Muscle layer of duodenum (tissue), 2 donors: ENCODE results near the gene GIMAP6.
"Not testable (repeated sequence)": the region's sequence is repeated elsewhere in the genome, so short reads cannot be mapped to it uniquely, and the experiment has no call there.

Experiments
- H3K27ac ChIP-seq: one replicate; pipeline ENCODE4 v1.7.0; 2013; ENCODE audit warnings: mild to moderate bottlenecking, low read length
- H3K27me3 ChIP-seq: one replicate; pipeline ENCODE4 v1.7.0; 2013; ENCODE audit warnings: low read depth, mild to moderate bottlenecking, control low read depth, low read length
- H3K36me3 ChIP-seq, 2 donors: one replicate each; pipeline ENCODE4 v1.7.0; 2013; ENCODE audit warnings: low read length in 2 of 2, control low read depth in 1 of 2, mild to moderate bottlenecking in 1 of 2; ENCODE audit not compliant: insufficient read depth in 2 of 2, control insufficient read depth in 1 of 2
- H3K4me1 ChIP-seq, 2 donors: one replicate each; pipeline ENCODE4 v1.7.0; 2013; ENCODE audit warnings: low read length in 2 of 2, mild to moderate bottlenecking in 2 of 2, control low read depth in 1 of 2, moderate library complexity in 1 of 2; ENCODE audit not compliant: insufficient read depth in 2 of 2, control insufficient read depth in 1 of 2
- H3K4me3 ChIP-seq, 2 donors: one replicate each; pipeline ENCODE4 v1.7.0; 2013; ENCODE audit warnings: low read length in 2 of 2, low read depth in 1 of 2, mild to moderate bottlenecking in 1 of 2
- H3K9me3 ChIP-seq, 2 donors: one replicate each; pipeline ENCODE4 v1.7.0; 2013; ENCODE audit warnings: low read length in 2 of 2, control low read depth in 1 of 2, mild to moderate bottlenecking in 1 of 2; ENCODE audit not compliant: control insufficient read depth in 1 of 2
- donor health status: healthy.

The GIMAP6 gene

GRCh38 chr7:150665089-150665748 lies 33.0 kb upstream of the GIMAP6 start:
- Histone ChIP-seq H3K9me3 (no peaks in the 10 kb centered on the region), H3K4me3 (no peak overlapping the region), H3K27me3 (no peaks in the 10 kb centered on the region), H3K36me3 (no peaks in the 10 kb centered on the region), H3K27ac (no peak overlapping the region), H3K4me1 (no peaks in the 10 kb centered on the region)

- Histone ChIP-seq H3K4me3 (no peak overlapping the region), H3K4me1 (no peaks in the 10 kb centered on the region), H3K27ac (no peak overlapping the region), H3K27me3 (no peaks in the 10 kb centered on the region), H3K9me3 (no peaks in the 10 kb centered on the region), H3K36me3 (no peaks in the 10 kb centered on the region)
Measured at GRCh38 chr7:150663802-150664494, 31.8 kb upstream of the GIMAP6 start.

GRCh38 chr7:150662821-150663220 lies 30.6 kb upstream of the GIMAP6 start:
- H3K9me3 ChIP-seq, H3K4me1 ChIP-seq, H3K4me3 ChIP-seq, H3K36me3 ChIP-seq, H3K27me3 ChIP-seq, H3K27ac ChIP-seq: not testable (repeated sequence)

- Histone ChIP-seq H3K27me3 (no peaks in the 10 kb centered on the region), H3K9me3 (peaks cover 0 to 3% of the 10 kb centered on the region in 2 donors), H3K36me3 (no peaks in the 10 kb centered on the region), H3K4me3 (no peak overlapping the region), H3K4me1 (no peaks in the 10 kb centered on the region), H3K27ac (no peak overlapping the region)
Measured at GRCh38 chr7:150660939-150661613, 28.9 kb upstream of the GIMAP6 start.

GRCh38 chr7:150657526-150657925 lies 25.3 kb upstream of the GIMAP6 start:
- H3K9me3 ChIP-seq = peaks cover 0 to 3% of the 10 kb centered on the region in 2 donors
- no peak overlapping the region for H3K4me3 ChIP-seq
- no peaks in the 10 kb centered on the region for H3K36me3 ChIP-seq
- H3K27ac ChIP-seq = no peak overlapping the region
- no peaks in the 10 kb centered on the region for H3K4me1 ChIP-seq
- no peaks in the 10 kb centered on the region for H3K27me3 ChIP-seq

- no peaks in the 10 kb centered on the region for H3K36me3 ChIP-seq
- no peaks in the 10 kb centered on the region for H3K27me3 ChIP-seq
- peaks cover 0 to 5% of the 10 kb centered on the region in 2 donors for H3K9me3 ChIP-seq
- H3K27ac ChIP-seq = no peak overlapping the region
- no peak overlapping the region for H3K4me3 ChIP-seq
- H3K4me1 ChIP-seq = no peaks in the 10 kb centered on the region
Measured at GRCh38 chr7:150656047-150656446, 23.9 kb upstream of the GIMAP6 start.

- Histone ChIP-seq H3K27me3 (no peaks in the 10 kb centered on the region), H3K4me3 (no peak overlapping the region), H3K9me3 (peaks cover 0 to 5% of the 10 kb centered on the region in 2 donors), H3K27ac (no peak overlapping the region), H3K4me1 (no peaks in the 10 kb centered on the region), H3K36me3 (no peaks in the 10 kb centered on the region)
Measured at GRCh38 chr7:150654692-150655091, 22.5 kb upstream of the GIMAP6 start.

GRCh38 chr7:150649080-150649385 lies 16.8 kb upstream of the GIMAP6 start:
- H3K4me3 ChIP-seq = no peak overlapping the region
- H3K36me3 ChIP-seq = no peaks in the 10 kb centered on the region
- no peaks in the 10 kb centered on the region for H3K4me1 ChIP-seq
- no peak overlapping the region for H3K27ac ChIP-seq
- H3K27me3 ChIP-seq = no peaks in the 10 kb centered on the region
- H3K9me3 ChIP-seq = peaks cover 0 to 2% of the 10 kb centered on the region in 2 donors

- Histone ChIP-seq H3K36me3 (no peaks in the 10 kb centered on the region), H3K27me3 (no peaks in the 10 kb centered on the region), H3K27ac (no peak overlapping the region), H3K4me1 (no peaks in the 10 kb centered on the region), H3K4me3 (no peak overlapping the region), H3K9me3 (peaks cover 0 to 2% of the 10 kb centered on the region in 2 donors)
Measured at GRCh38 chr7:150648353-150649079, 16.3 kb upstream of the GIMAP6 start.

- Histone ChIP-seq H3K9me3 (no peaks in the 10 kb centered on the region), H3K27me3 (no peaks in the 10 kb centered on the region)
Measured at GRCh38 chr7:150645259-150646020, 13.3 kb upstream of the GIMAP6 start.

GRCh38 chr7:150642926-150643325 lies 10.7 kb upstream of the GIMAP6 start:
- Histone ChIP-seq H3K9me3 (peaks cover 0 to 3% of the 10 kb centered on the region in 2 donors), H3K27ac (no peak overlapping the region), H3K4me1 (no peaks in the 10 kb centered on the region), H3K27me3 (no peaks in the 10 kb centered on the region), H3K36me3 (no peaks in the 10 kb centered on the region), H3K4me3 (no peak overlapping the region)

More at GRCh38 chr7:150645259-150646020, 13.3 kb upstream of the GIMAP6 start:
- Histone ChIP-seq H3K4me1 (no peaks in the 10 kb centered on the region), H3K27ac (no peak overlapping the region), H3K36me3 (no peaks in the 10 kb centered on the region), H3K4me3 (no peak overlapping the region)
